Measurements from ENCODE around the gene SIDT2.

DNA sequence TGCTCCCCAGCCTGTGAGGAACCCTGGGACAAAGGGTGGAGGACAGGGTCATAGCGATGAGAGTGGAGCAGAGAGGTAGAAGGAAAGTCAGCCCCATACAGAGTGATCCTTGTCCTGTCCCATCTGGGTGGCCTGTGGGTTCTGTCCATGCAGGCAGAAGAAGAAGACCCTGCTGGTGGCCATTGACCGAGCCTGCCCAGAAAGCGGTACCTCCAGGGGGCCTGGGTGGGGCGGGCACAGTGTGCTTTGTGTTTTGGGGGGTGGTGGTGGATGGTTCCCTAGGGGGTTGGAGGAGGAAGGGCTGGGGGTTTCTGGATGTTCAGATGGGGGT lies 7.9 kb downstream of the SIDT2 start:
- TF ChIP-seq, protein P1, sequence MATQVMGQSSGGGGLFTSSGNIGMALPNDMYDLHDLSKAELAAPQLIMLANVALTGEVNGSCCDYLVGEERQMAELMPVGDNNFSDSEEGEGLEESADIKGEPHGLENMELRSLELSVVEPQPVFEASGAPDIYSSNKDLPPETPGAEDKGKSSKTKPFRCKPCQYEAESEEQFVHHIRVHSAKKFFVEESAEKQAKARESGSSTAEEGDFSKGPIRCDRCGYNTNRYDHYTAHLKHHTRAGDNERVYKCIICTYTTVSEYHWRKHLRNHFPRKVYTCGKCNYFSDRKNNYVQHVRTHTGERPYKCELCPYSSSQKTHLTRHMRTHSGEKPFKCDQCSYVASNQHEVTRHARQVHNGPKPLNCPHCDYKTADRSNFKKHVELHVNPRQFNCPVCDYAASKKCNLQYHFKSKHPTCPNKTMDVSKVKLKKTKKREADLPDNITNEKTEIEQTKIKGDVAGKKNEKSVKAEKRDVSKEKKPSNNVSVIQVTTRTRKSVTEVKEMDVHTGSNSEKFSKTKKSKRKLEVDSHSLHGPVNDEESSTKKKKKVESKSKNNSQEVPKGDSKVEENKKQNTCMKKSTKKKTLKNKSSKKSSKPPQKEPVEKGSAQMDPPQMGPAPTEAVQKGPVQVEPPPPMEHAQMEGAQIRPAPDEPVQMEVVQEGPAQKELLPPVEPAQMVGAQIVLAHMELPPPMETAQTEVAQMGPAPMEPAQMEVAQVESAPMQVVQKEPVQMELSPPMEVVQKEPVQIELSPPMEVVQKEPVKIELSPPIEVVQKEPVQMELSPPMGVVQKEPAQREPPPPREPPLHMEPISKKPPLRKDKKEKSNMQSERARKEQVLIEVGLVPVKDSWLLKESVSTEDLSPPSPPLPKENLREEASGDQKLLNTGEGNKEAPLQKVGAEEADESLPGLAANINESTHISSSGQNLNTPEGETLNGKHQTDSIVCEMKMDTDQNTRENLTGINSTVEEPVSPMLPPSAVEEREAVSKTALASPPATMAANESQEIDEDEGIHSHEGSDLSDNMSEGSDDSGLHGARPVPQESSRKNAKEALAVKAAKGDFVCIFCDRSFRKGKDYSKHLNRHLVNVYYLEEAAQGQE (IDR thresholded peaks at IDR 0.05; ENCODE audit: borderline replicate concordance) = no peak
- TF ChIP-seq POLR2AphosphoS5 (IDR thresholded peaks at IDR 0.05) = no peak
- TF ChIP-seq CTCF (IDR thresholded peaks at IDR 0.05; ENCODE audit: poor library complexity, severe bottlenecking) = no peak
- no peak for TF ChIP-seq EZH2 (IDR thresholded peaks at IDR 0.05; ENCODE audit: borderline replicate concordance, insufficient read depth, low read length, poor library complexity, severe bottlenecking)
- TF ChIP-seq SMC3 (conservative IDR thresholded peaks at IDR 0.05; ENCODE audit: poor library complexity) = no peak

Measured in neural cell (in vitro differentiated cells).